Measurements from ENCODE around the gene PDIA4.

DNA sequence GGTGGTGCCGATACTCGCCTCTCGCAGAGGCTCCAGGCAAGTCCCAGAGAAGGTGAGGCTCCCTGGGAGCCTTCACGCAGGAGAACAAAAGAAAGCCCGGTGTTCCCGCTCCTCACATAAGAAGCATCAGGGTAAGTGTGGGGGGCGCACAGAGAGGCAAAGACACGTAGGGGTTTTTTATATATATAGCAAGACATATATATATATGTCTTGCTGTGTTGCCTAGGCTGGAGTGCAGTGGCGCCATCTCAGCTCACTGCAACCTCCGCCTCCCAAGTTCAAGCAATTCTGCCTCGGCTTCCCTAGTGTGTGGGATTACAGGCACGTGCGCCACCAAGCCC is 61.3 kb downstream of the PDIA4 start:
- TF ChIP-seq EZH2phosphoT487 (IDR thresholded peaks at IDR 0.05; ENCODE audit: borderline replicate concordance) (no peak), POLR2A (IDR thresholded peaks at IDR 0.05; ENCODE audit: borderline replicate concordance, extremely low read depth, insufficient read depth, insufficient read length) (no peak), JUND (IDR thresholded peaks at IDR 0.05) (no peak), SIN3A (IDR thresholded peaks at IDR 0.05; ENCODE audit: low read depth) (no peak), EZH2 (IDR thresholded peaks at IDR 0.05) (no peak), ZBTB33 (IDR thresholded peaks at IDR 0.05; ENCODE audit: extremely low read depth, insufficient replicate concordance, low read length) (no peak), ELF1 (IDR thresholded peaks at IDR 0.05; ENCODE audit: borderline replicate concordance, low read depth) (no peak), POLR2AphosphoS5 (IDR thresholded peaks at IDR 0.05; ENCODE audit: low read depth, low read length) (no peak), ZNF274 (IDR thresholded peaks at IDR 0.05; ENCODE audit: low read depth, low read length) (no peak)
- TF ChIP-seq, protein P1, sequence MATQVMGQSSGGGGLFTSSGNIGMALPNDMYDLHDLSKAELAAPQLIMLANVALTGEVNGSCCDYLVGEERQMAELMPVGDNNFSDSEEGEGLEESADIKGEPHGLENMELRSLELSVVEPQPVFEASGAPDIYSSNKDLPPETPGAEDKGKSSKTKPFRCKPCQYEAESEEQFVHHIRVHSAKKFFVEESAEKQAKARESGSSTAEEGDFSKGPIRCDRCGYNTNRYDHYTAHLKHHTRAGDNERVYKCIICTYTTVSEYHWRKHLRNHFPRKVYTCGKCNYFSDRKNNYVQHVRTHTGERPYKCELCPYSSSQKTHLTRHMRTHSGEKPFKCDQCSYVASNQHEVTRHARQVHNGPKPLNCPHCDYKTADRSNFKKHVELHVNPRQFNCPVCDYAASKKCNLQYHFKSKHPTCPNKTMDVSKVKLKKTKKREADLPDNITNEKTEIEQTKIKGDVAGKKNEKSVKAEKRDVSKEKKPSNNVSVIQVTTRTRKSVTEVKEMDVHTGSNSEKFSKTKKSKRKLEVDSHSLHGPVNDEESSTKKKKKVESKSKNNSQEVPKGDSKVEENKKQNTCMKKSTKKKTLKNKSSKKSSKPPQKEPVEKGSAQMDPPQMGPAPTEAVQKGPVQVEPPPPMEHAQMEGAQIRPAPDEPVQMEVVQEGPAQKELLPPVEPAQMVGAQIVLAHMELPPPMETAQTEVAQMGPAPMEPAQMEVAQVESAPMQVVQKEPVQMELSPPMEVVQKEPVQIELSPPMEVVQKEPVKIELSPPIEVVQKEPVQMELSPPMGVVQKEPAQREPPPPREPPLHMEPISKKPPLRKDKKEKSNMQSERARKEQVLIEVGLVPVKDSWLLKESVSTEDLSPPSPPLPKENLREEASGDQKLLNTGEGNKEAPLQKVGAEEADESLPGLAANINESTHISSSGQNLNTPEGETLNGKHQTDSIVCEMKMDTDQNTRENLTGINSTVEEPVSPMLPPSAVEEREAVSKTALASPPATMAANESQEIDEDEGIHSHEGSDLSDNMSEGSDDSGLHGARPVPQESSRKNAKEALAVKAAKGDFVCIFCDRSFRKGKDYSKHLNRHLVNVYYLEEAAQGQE (IDR thresholded peaks at IDR 0.05; ENCODE audit: low read depth), result no peak
- TF ChIP-seq, protein P2, sequence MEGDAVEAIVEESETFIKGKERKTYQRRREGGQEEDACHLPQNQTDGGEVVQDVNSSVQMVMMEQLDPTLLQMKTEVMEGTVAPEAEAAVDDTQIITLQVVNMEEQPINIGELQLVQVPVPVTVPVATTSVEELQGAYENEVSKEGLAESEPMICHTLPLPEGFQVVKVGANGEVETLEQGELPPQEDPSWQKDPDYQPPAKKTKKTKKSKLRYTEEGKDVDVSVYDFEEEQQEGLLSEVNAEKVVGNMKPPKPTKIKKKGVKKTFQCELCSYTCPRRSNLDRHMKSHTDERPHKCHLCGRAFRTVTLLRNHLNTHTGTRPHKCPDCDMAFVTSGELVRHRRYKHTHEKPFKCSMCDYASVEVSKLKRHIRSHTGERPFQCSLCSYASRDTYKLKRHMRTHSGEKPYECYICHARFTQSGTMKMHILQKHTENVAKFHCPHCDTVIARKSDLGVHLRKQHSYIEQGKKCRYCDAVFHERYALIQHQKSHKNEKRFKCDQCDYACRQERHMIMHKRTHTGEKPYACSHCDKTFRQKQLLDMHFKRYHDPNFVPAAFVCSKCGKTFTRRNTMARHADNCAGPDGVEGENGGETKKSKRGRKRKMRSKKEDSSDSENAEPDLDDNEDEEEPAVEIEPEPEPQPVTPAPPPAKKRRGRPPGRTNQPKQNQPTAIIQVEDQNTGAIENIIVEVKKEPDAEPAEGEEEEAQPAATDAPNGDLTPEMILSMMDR (IDR thresholded peaks at IDR 0.05 in 2 of 3, conservative IDR thresholded peaks at IDR 0.05 in 1 of 3; ENCODE audit: borderline replicate concordance in 1 of 3, insufficient read depth in 1 of 3, low read depth in 2 of 3, low read length in 2 of 3), result no peak

Measured in HCT116 (cell line).